SK-N-SH treated with all-trans-retinoic acid at 6 μM for 48 hours (cell line): ENCODE results near the gene CEP164.
"Not testable (repeated sequence)": the region's sequence is repeated elsewhere in the genome, so short reads cannot be mapped to it uniquely, and the experiment has no call there.

Experiments used
- ATAC-seq: fragments of 200-7000 bp; cut with Tn5 transposase; 3 replicates; pipeline ENCODE4 v1.9.1; 2020; ENCODE audit warnings: mild to moderate bottlenecking, moderate library complexity
- ARNTL ChIP-seq: fragments of 450-650 bp; formaldehyde crosslinking; IDR thresholded peaks from 2 replicates; pipeline ENCODE4 v1.5.0; 2020; ENCODE audit warnings: low read depth, mild to moderate bottlenecking, moderate library complexity, borderline replicate concordance
- BACH2 ChIP-seq: fragments of 250-450 bp; sonication (Bioruptor Pico); IDR thresholded peaks from 2 replicates; pipeline ENCODE4 v1.9.0; 2021; ENCODE audit warnings: mild to moderate bottlenecking, borderline replicate concordance
- CREB5 ChIP-seq: fragments of 250-450 bp; sonication (Bioruptor Pico); IDR thresholded peaks from 2 replicates; pipeline ENCODE4 v1.5.1; 2020; ENCODE audit warnings: low read depth, mild to moderate bottlenecking, moderate library complexity
- GLIS3 ChIP-seq: fragments of 250-450 bp; sonication (Bioruptor Pico); IDR thresholded peaks from 2 replicates; pipeline ENCODE4 v1.5.0; 2020; ENCODE audit warnings: mild to moderate bottlenecking, moderate library complexity
- ISL1 ChIP-seq: fragments of 250-450 bp; sonication (Bioruptor Pico); IDR thresholded peaks from 2 replicates; pipeline ENCODE4 v2.1.2; 2022; ENCODE audit warnings: mild to moderate bottlenecking, moderate library complexity
- PATZ1 ChIP-seq: fragments of 250-450 bp; sonication (Bioruptor Pico); IDR thresholded peaks from 2 replicates; pipeline ENCODE4 v1.8.0; 2020; ENCODE audit warnings: mild to moderate bottlenecking, moderate library complexity, borderline replicate concordance
- PPARA ChIP-seq: fragments of 250-450 bp; sonication (Bioruptor Pico); IDR thresholded peaks from 2 replicates; pipeline ENCODE4 v1.5.0; 2020; ENCODE audit warnings: mild to moderate bottlenecking, borderline replicate concordance
- SNAI2 ChIP-seq: fragments of 250-450 bp; sonication (Bioruptor Pico); IDR thresholded peaks from 2 replicates; pipeline ENCODE4 v1.5.0; 2020; ENCODE audit warnings: mild to moderate bottlenecking, moderate library complexity
- TCF4 ChIP-seq: fragments of 250-450 bp; sonication (Bioruptor Pico); IDR thresholded peaks from 2 replicates; pipeline ENCODE4 v1.8.0; 2021; ENCODE audit warnings: mild to moderate bottlenecking, moderate library complexity, borderline replicate concordance
- TOX ChIP-seq: fragments of 250-450 bp; sonication (Bioruptor Pico); IDR thresholded peaks from 2 replicates; pipeline ENCODE4 v1.8.0; 2021; ENCODE audit warnings: mild to moderate bottlenecking, moderate library complexity, borderline replicate concordance
- TSHZ2 ChIP-seq: fragments of 250-450 bp; sonication (Bioruptor Pico); IDR thresholded peaks from 2 replicates; pipeline ENCODE4 v1.5.0; 2020; ENCODE audit warnings: mild to moderate bottlenecking, moderate library complexity
- ZC3H10 ChIP-seq: fragments of 250-450 bp; sonication (Bioruptor Pico); IDR thresholded peaks from 2 replicates; pipeline ENCODE4 v1.5.1; 2021; ENCODE audit warnings: mild to moderate bottlenecking, moderate library complexity
- ZFP3 ChIP-seq: fragments of 250-450 bp; sonication (Bioruptor Pico); IDR thresholded peaks from 2 replicates; pipeline ENCODE4 v1.5.0; 2020; ENCODE audit warnings: mild to moderate bottlenecking, moderate library complexity
- ZFP30 ChIP-seq: fragments of 450-650 bp; formaldehyde crosslinking; IDR thresholded peaks from 2 replicates; pipeline ENCODE4 v1.5.0; 2022; ENCODE audit warnings: mild to moderate bottlenecking, moderate library complexity
- ZNF70 ChIP-seq: fragments of 450-650 bp; formaldehyde crosslinking; IDR thresholded peaks from 2 replicates; pipeline ENCODE4 v1.5.0; 2020; ENCODE audit warnings: mild to moderate bottlenecking, moderate library complexity
- ZNF8 ChIP-seq: fragments of 450-650 bp; formaldehyde crosslinking; IDR thresholded peaks from 2 replicates; pipeline ENCODE4 v1.5.0; 2020; ENCODE audit warnings: mild to moderate bottlenecking, moderate library complexity

The CEP164 gene

GRCh38 chr11:117316197-117316961, 11.3 kb upstream of the CEP164 start, which contains the start of gene BACE1:
BACE1 (minus strand) TSS chr11:117316256; CDS start chr11:117315795, 461 bp downstream.
- TF ChIP-seq ZFP30 (CRISPR knock-in tag) (no peak), BACH2 (CRISPR knock-in tag) (no peak), ZC3H10 (CRISPR knock-in tag) (no peak), SNAI2 (CRISPR knock-in tag) (no peak), ZFP3 (0 out of 2 replicates have a peak, but pooled peaks have one; percentile 33), PPARA (CRISPR knock-in tag) (no peak), TSHZ2 (CRISPR knock-in tag) (0 out of 2 replicates have a peak, but pooled peaks have one; percentile 39), ARNTL (CRISPR knock-in tag) (no peak), TOX (CRISPR knock-in tag) (no peak), ZNF8 (CRISPR knock-in tag) (no peak), CREB5 (CRISPR knock-in tag) (no peak)
- peak; percentile 98 for ATAC-seq

GRCh38 chr11:117318738-117319137, 8.9 kb upstream of the CEP164 start:
- TF ChIP-seq ZNF8 (CRISPR knock-in tag) (no peak), TOX (CRISPR knock-in tag) (no peak), ARNTL (CRISPR knock-in tag) (no peak), CREB5 (CRISPR knock-in tag) (no peak), ZFP30 (CRISPR knock-in tag) (no peak), PATZ1 (CRISPR knock-in tag) (no peak)
- no peak for ATAC-seq

GRCh38 chr11:117319214-117319840, 8.3 kb upstream of the CEP164 start:
- 0 out of 2 replicates have a peak, but pooled peaks have one; percentile 11 for TF ChIP-seq ISL1 (CRISPR knock-in tag)
- TF ChIP-seq ARNTL (CRISPR knock-in tag): no peak
- ATAC-seq: no peak

GRCh38 chr11:117327255-117327566, 443 bp upstream of the CEP164 start:
- ATAC-seq: not testable (repeated sequence)

- ATAC-seq: peak; percentile 66
- TF ChIP-seq GLIS3 (CRISPR knock-in tag) (no peak), ARNTL (CRISPR knock-in tag) (no peak), ZNF70 (CRISPR knock-in tag) (no peak), BACH2 (CRISPR knock-in tag) (no peak), TCF4 (CRISPR knock-in tag) (no peak), CREB5 (CRISPR knock-in tag) (no peak)
These were observed 839 bp downstream of the CEP164 start for GRCh38 chr11:117328375-117329010.
